K562 (cell line): ENCODE measurements around the gene BLTP3B. TPM values are rescaled to one million over a fixed set of nuclear protein-coding genes. Genes with fewer than 3 reads are reported as not detected.

Source experiments
- GATAD2B ChIP-seq: fragments of 450-650 bp; IDR thresholded peaks from 2 replicates; pipeline ENCODE4 v1.6.1; 2017; ENCODE audit warnings: mild to moderate bottlenecking, borderline replicate concordance
- JUNB ChIP-seq: fragments of 450-650 bp; formaldehyde crosslinking; conservative IDR thresholded peaks from 2 replicates; pipeline ENCODE4 v1.4.0; 2020; ENCODE audit warnings: mild to moderate bottlenecking
- MAFK ChIP-seq: IDR thresholded peaks from 2 replicates; pipeline ENCODE4 v1.6.1; 2011; ENCODE audit warnings: low read length, improper control_type of control experiment
- MEF2A ChIP-seq: IDR thresholded peaks from 2 replicates; pipeline ENCODE4 v1.6.1; 2011; ENCODE audit warnings: low read depth, mild to moderate bottlenecking, low read length, moderate library complexity; ENCODE audit not compliant: control insufficient read depth
- MYC ChIP-seq, 2 experiments: fragments of 250-450 bp in 1 of 2; sonication (Bioruptor Pico) in 1 of 2; IDR thresholded peaks; 2 replicates each; pipeline versions ENCODE4 v1.5.1 to v1.6.1; 2012 to 2021; ENCODE audit warnings: low read depth in 2 of 2, borderline replicate concordance in 1 of 2, improper control_type of control experiment in 1 of 2, low read length in 1 of 2, mild to moderate bottlenecking in 1 of 2, moderate library complexity in 1 of 2
- NBN ChIP-seq: fragments of 450-650 bp; IDR thresholded peaks from 2 replicates; pipeline ENCODE4 v1.6.1; 2016; ENCODE audit warnings: low read depth, mild to moderate bottlenecking
- NFIX ChIP-seq: fragments of 250-450 bp; sonication (Bioruptor Pico); IDR thresholded peaks from 2 replicates; pipeline ENCODE4 v1.4.0; 2020; ENCODE audit warnings: low read depth, mild to moderate bottlenecking, moderate library complexity
- POLR3A ChIP-seq: IDR thresholded peaks from 2 replicates; pipeline ENCODE4 v1.6.1; 2011; ENCODE audit warnings: borderline replicate concordance, mild to moderate bottlenecking, moderate library complexity; ENCODE audit not compliant: insufficient read length, insufficient read depth; ENCODE audit errors: extremely low read depth
- PTTG1 ChIP-seq: fragments of 450-650 bp; IDR thresholded peaks from 2 replicates; pipeline ENCODE4 v1.6.1; 2016; ENCODE audit warnings: low read depth, mild to moderate bottlenecking, missing genetic modification characterization, missing compliant biosample characterization
- SMARCA5 ChIP-seq: fragments of 450-650 bp; IDR thresholded peaks from 2 replicates; pipeline ENCODE4 v1.6.1; 2016
- TAF7 ChIP-seq: fragments of 450-650 bp; IDR thresholded peaks from 2 replicates; pipeline ENCODE4 v1.6.1; 2016; ENCODE audit warnings: missing genetic modification characterization, missing compliant biosample characterization
- TAL1 ChIP-seq: fragments of 450-650 bp; IDR thresholded peaks from 2 replicates; pipeline ENCODE4 v1.6.1; 2016; ENCODE audit warnings: mild to moderate bottlenecking
- ZNF134 ChIP-seq: fragments of 250-450 bp; sonication (Bioruptor Pico); conservative IDR thresholded peaks from 2 replicates; pipeline ENCODE4 v1.4.0; 2020
- ZNF253 ChIP-seq: fragments of 250-450 bp; sonication (Bioruptor Pico); conservative IDR thresholded peaks from 2 replicates; pipeline ENCODE4 v1.6.1; 2021; ENCODE audit warnings: mild to moderate bottlenecking
- ZNF644 ChIP-seq: fragments of 200-800 bp; sonication (Bioruptor generic); IDR thresholded peaks from 2 replicates; pipeline ENCODE4 v1.6.1; 2016; ENCODE audit warnings: low read depth, missing genetic modification characterization, missing compliant biosample characterization
- polyA plus RNA-seq, 8 experiments: library from polyadenylated mRNA; depleted of rRNA in 4 of 8; stranded (reverse) in 5 of 8; unstranded in 3 of 8; fragments of >200 nt; fragmentation: Nextera tagmentation in 2 of 8; fragmentation: Illumina TruSeq in 1 of 8; extraction: Ambion mirVana in 2 of 8; extraction: Trizol in 1 of 8; gene quantifications; 2 replicates each; pipeline versions ENCODE4 v1.2.1 to v1.2.3, GENCODE V29; 2011 to 2014; ENCODE audit warnings: inconsistent platforms in 1 of 8, missing spikeins in 1 of 8
- total RNA-seq, 7 experiments: library from RNA; depleted of rRNA in 6 of 7; stranded (reverse); fragments of >200 nt in 6 of 7; fragmentation: Illumina TruSeq in 2 of 7; extraction: Trizol in 2 of 7; gene quantifications; 2 replicates each; pipeline versions ENCODE4 v1.2.1 to v1.2.3, GENCODE V29; 2011 to 2021; ENCODE audit warnings: low replicate concordance in 1 of 7
- TF ChIP-seq, protein P1 (sequence below): fragments of 250-450 bp; sonication (Bioruptor Pico); IDR thresholded peaks from 2 replicates; pipeline ENCODE4 v1.4.0; 2020
- TF ChIP-seq, protein P2 (sequence below): sonication (generic); formaldehyde crosslinking; IDR thresholded peaks from 2 replicates; pipeline ENCODE4 v1.8.0; 2022; ENCODE audit warnings: missing genetic modification reagents, mild to moderate bottlenecking, borderline replicate concordance
- TF ChIP-seq, protein P3 (sequence below): fragments of 450-650 bp; IDR thresholded peaks from 2 replicates; pipeline ENCODE4 v1.6.1; 2014; ENCODE audit warnings: low read depth, mild to moderate bottlenecking, moderate library complexity, borderline replicate concordance

BLTP3B gene
- total and polyA plus RNA-seq, 9 of the 15 experiments (the other 6 are each of a cell fraction or from before 2014, with no cell fraction given): 3.9 to 27.4 (median 19.7) TPM

DNA sequence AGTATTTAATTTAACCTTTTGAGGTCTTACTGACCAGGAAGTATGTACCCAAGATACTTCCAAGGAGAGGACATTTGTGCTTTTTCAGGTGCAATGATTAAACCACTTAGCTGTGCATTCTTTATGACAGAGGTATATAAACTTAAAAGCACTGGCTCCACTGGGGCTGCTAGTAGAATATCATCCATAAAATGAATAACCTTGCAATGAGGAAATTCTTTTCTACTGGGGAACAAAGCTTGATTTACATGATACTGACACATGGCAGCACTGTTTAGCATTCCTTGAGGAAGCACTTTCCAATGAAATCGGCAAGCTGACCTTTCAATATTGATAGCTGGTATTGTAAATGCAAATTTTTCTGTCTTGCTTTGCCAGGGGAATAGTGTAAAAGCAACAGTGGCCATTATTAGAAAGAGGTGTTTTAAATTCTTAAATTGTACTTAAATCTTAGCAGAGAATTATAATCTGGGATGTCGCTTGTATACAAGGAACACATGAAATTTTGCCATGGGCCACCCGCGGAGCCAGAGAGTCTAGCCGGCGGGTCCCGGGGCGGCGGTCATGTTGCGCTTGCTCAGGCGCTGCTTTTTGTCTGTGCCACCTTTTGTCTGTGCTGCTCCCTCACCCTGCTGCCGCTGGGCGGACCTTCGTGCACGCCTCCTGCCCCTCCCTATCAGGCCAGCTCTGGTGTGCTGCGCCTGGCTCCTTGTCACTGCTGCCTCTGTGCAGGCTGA is 20.9 kb upstream of the BLTP3B start (continued):
- TF ChIP-seq MYC (IDR thresholded peaks at IDR 0.05; ENCODE audit: low read depth, low read length) (0 out of 2 replicates have a peak, but pooled peaks have one; percentile 26), MYC (CRISPR knock-in tag; IDR thresholded peaks at IDR 0.05; ENCODE audit: borderline replicate concordance, low read depth) (no peak), ZNF253 (CRISPR knock-in tag) (no peak), ZNF134 (no peak), JUNB (CRISPR knock-in tag) (no peak), MAFK (no peak), PTTG1 (tag) (no peak), POLR3A (no peak), MEF2A (no peak), NFIX (no peak), GATAD2B (no peak), TAL1 (no peak), TAF7 (tag) (no peak), NBN (no peak), ZNF644 (no peak), SMARCA5 (no peak)
- TF ChIP-seq, protein P1, sequence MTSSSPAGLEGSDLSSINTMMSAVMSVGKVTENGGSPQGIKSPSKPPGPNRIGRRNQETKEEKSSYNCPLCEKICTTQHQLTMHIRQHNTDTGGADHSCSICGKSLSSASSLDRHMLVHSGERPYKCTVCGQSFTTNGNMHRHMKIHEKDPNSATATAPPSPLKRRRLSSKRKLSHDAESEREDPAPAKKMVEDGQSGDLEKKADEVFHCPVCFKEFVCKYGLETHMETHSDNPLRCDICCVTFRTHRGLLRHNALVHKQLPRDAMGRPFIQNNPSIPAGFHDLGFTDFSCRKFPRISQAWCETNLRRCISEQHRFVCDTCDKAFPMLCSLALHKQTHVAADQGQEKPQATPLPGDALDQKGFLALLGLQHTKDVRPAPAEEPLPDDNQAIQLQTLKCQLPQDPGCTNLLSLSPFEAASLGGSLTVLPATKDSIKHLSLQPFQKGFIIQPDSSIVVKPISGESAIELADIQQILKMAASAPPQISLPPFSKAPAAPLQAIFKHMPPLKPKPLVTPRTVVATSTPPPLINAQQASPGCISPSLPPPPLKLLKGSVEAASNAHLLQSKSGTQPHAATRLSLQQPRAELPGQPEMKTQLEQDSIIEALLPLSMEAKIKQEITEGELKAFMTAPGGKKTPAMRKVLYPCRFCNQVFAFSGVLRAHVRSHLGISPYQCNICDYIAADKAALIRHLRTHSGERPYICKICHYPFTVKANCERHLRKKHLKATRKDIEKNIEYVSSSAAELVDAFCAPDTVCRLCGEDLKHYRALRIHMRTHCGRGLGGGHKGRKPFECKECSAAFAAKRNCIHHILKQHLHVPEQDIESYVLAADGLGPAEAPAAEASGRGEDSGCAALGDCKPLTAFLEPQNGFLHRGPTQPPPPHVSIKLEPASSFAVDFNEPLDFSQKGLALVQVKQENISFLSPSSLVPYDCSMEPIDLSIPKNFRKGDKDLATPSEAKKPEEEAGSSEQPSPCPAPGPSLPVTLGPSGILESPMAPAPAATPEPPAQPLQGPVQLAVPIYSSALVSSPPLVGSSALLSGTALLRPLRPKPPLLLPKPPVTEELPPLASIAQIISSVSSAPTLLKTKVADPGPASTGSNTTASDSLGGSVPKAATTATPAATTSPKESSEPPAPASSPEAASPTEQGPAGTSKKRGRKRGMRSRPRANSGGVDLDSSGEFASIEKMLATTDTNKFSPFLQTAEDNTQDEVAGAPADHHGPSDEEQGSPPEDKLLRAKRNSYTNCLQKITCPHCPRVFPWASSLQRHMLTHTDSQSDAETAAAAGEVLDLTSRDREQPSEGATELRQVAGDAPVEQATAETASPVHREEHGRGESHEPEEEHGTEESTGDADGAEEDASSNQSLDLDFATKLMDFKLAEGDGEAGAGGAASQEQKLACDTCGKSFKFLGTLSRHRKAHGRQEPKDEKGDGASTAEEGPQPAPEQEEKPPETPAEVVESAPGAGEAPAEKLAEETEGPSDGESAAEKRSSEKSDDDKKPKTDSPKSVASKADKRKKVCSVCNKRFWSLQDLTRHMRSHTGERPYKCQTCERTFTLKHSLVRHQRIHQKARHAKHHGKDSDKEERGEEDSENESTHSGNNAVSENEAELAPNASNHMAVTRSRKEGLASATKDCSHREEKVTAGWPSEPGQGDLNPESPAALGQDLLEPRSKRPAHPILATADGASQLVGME (CRISPR knock-in tag): no peak
- TF ChIP-seq, protein P2, sequence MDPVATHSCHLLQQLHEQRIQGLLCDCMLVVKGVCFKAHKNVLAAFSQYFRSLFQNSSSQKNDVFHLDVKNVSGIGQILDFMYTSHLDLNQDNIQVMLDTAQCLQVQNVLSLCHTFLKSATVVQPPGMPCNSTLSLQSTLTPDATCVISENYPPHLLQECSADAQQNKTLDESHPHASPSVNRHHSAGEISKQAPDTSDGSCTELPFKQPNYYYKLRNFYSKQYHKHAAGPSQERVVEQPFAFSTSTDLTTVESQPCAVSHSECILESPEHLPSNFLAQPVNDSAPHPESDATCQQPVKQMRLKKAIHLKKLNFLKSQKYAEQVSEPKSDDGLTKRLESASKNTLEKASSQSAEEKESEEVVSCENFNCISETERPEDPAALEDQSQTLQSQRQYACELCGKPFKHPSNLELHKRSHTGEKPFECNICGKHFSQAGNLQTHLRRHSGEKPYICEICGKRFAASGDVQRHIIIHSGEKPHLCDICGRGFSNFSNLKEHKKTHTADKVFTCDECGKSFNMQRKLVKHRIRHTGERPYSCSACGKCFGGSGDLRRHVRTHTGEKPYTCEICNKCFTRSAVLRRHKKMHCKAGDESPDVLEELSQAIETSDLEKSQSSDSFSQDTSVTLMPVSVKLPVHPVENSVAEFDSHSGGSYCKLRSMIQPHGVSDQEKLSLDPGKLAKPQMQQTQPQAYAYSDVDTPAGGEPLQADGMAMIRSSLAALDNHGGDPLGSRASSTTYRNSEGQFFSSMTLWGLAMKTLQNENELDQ: no peak
- TF ChIP-seq, protein P3, sequence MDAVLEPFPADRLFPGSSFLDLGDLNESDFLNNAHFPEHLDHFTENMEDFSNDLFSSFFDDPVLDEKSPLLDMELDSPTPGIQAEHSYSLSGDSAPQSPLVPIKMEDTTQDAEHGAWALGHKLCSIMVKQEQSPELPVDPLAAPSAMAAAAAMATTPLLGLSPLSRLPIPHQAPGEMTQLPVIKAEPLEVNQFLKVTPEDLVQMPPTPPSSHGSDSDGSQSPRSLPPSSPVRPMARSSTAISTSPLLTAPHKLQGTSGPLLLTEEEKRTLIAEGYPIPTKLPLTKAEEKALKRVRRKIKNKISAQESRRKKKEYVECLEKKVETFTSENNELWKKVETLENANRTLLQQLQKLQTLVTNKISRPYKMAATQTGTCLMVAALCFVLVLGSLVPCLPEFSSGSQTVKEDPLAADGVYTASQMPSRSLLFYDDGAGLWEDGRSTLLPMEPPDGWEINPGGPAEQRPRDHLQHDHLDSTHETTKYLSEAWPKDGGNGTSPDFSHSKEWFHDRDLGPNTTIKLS: no peak
